Keratinocyte (primary cell): ENCODE data around the gene C2orf80. TPM values are rescaled to one million over a fixed set of nuclear protein-coding genes. Genes with fewer than 3 reads are reported as not detected.

Source experiments
- DNase-seq: peaks from one replicate; pipeline ENCODE4 v3.0.0-alpha.2; 2011; ENCODE audit warnings: low read depth, missing footprints, low spot score
- FAIRE-seq: peaks from 2 replicates; lab custom pipeline; 2011; peaks lifted over from hg19 to GRCh38; lab: Jason Lieb, UNC
- H2AFZ ChIP-seq: 2 replicates; pipeline ENCODE4 v1.6.0; 2012; ENCODE audit warnings: low read length, control low read depth, inconsistent platforms; ENCODE audit not compliant: control insufficient read depth
- H3K27ac ChIP-seq: 2 replicates; pipeline ENCODE4 v1.5.1; 2011; ENCODE audit warnings: low read length; ENCODE audit not compliant: control insufficient read depth, insufficient read depth
- H3K27me3 ChIP-seq: 3 replicates; pipeline ENCODE4 v1.6.0; 2011; ENCODE audit warnings: low read length; ENCODE audit not compliant: control insufficient read depth, insufficient read depth; ENCODE audit errors: extremely low read depth
- H3K36me3 ChIP-seq, 2 experiments: 2 replicates in 1 of 2; 3 replicates in 1 of 2; pipeline ENCODE4 v1.5.1; 2011; ENCODE audit warnings: low read length in 2 of 2, mild to moderate bottlenecking in 1 of 2; ENCODE audit not compliant: control insufficient read depth in 2 of 2, insufficient read depth in 2 of 2; ENCODE audit errors: extremely low read depth in 1 of 2
- H3K4me1 ChIP-seq: 3 replicates; pipeline ENCODE4 v1.5.1; 2011; ENCODE audit warnings: low read length; ENCODE audit not compliant: control insufficient read depth, insufficient read depth; ENCODE audit errors: extremely low read depth
- H3K4me2 ChIP-seq: 3 replicates; pipeline ENCODE4 v1.6.0; 2011; ENCODE audit warnings: low read depth, low read length; ENCODE audit not compliant: control insufficient read depth, insufficient read depth; ENCODE audit errors: extremely low read depth
- H3K4me3 ChIP-seq, 3 experiments: fragments of 200-600 bp in 1 of 3; sonication (generic) in 1 of 3; 2 replicates in 2 of 3; 3 replicates in 1 of 3; pipeline ENCODE4 v1.5.1; 2011 to 2016; ENCODE audit warnings: low read length in 3 of 3, mild to moderate bottlenecking in 3 of 3, control low read depth in 2 of 3, inconsistent platforms in 1 of 3, low read depth in 1 of 3, mixed read lengths in 1 of 3, mixed run types in 1 of 3, moderate library complexity in 1 of 3; ENCODE audit not compliant: control insufficient read depth in 2 of 3, insufficient read depth in 2 of 3; ENCODE audit errors: extremely low read depth in 1 of 3
- H3K79me2 ChIP-seq: 2 replicates; pipeline ENCODE4 v1.6.0; 2012; ENCODE audit warnings: low read length; ENCODE audit not compliant: control insufficient read depth, insufficient read depth
- H3K9ac ChIP-seq: 3 replicates; pipeline ENCODE4 v1.6.0; 2011; ENCODE audit warnings: low read length; ENCODE audit not compliant: control insufficient read depth, insufficient read depth; ENCODE audit errors: extremely low read depth
- H3K9me1 ChIP-seq: 3 replicates; pipeline ENCODE4 v1.6.0; 2011; ENCODE audit warnings: low read length; ENCODE audit not compliant: control insufficient read depth, insufficient read depth; ENCODE audit errors: extremely low read depth
- H3K9me3 ChIP-seq: 2 replicates; pipeline ENCODE4 v1.5.1; 2012; ENCODE audit warnings: low read depth, low read length; ENCODE audit not compliant: control insufficient read depth
- H4K20me1 ChIP-seq: 3 replicates; pipeline ENCODE4 v1.6.0; 2011; ENCODE audit warnings: low read length; ENCODE audit not compliant: control insufficient read depth, insufficient read depth; ENCODE audit errors: extremely low read depth
- CTCF ChIP-seq, 3 experiments: IDR thresholded peaks in 1 of 3; conservative IDR thresholded peaks in 1 of 3; optimal IDR thresholded peaks in 1 of 3; 2 replicates in 2 of 3; 3 replicates in 1 of 3; pipeline versions ENCODE3 to v1.5.1; 2011; ENCODE audit warnings: low read length in 3 of 3, mild to moderate bottlenecking in 3 of 3, moderate library complexity in 2 of 3, control low read depth in 1 of 3, inconsistent platforms in 1 of 3; ENCODE audit not compliant: insufficient read depth in 2 of 3; ENCODE audit errors: extremely low read depth in 1 of 3
- EZH2 ChIP-seq: IDR thresholded peaks from one replicate; pipeline ENCODE4 v1.6.1; 2012; ENCODE audit warnings: inconsistent platforms, mild to moderate bottlenecking, low read length, moderate library complexity
- dilution Hi-C: fragments of 300-500 bp; cut with MboI; formaldehyde crosslinking; loops from one replicate; pipeline ENCODE4 v1.7.0; 2020; ENCODE audit warnings: low sequenced_read_pairs; ENCODE audit not compliant: extremely low pct_ligation_motif_present
- polyA plus RNA-seq, 5 experiments: library from polyadenylated mRNA; depleted of rRNA in 3 of 5; stranded (reverse) in 3 of 5; stranded (forward) in 1 of 5; unstranded in 1 of 5; fragments of >200 nt; gene quantifications; 1 replicate in 1 of 5; 2 replicates in 3 of 5; 3 replicates in 1 of 5; pipeline versions ENCODE4 v1.2.1 to v1.2.3, GENCODE V29; 2011 to 2012; ENCODE audit warnings: missing spikeins in 2 of 5, low read depth in 1 of 5, low replicate concordance in 1 of 5

Gene C2orf80
- polyA plus RNA-seq, 1 donor (not counting 4 experiments of a cell fraction or from before 2014, with no cell fraction given), result not detected

GRCh38 chr2:208183526-208183925 is 6.3 kb downstream of the C2orf80 start:
- dilution Hi-C loops, result no loop called here
- H3K4me2 ChIP-seq, result peak overlapping the region; percentile 12

GRCh38 chr2:208182835-208183234 is 7.0 kb downstream of the C2orf80 start:
- no peak overlapping the region for H2AFZ ChIP-seq
- FAIRE-seq (no peak), DNase-seq (no peak)
- no peaks in the 10 kb centered on the region for H3K9me3 ChIP-seq
- H3K36me3 ChIP-seq, result no peaks in the 10 kb centered on the region
- H3K4me3 ChIP-seq, result no peak overlapping the region
- H3K27me3 ChIP-seq, result peaks cover 8% of the 10 kb centered on the region
- H3K9me1 ChIP-seq, result no peaks in the 10 kb centered on the region
- H3K79me2 ChIP-seq, result no peaks in the 10 kb centered on the region
- dilution Hi-C loops, result no loop called here
- no peaks in the 10 kb centered on the region for H3K4me1 ChIP-seq
- no peak overlapping the region for H3K9ac ChIP-seq
- H3K4me2 ChIP-seq, result no peak overlapping the region
- TF ChIP-seq CTCF (optimal IDR thresholded peaks at IDR 0.05 in 1 of 3, IDR thresholded peaks at IDR 0.05 in 1 of 3, conservative IDR thresholded peaks at IDR 0.05 in 1 of 3; ENCODE audit: extremely low read depth in 1 of 3, insufficient read depth in 2 of 3, low read length in 3 of 3) (no peak), EZH2 (no peak)
- H3K27ac ChIP-seq, result no peak overlapping the region
- H4K20me1 ChIP-seq, result no peaks in the 10 kb centered on the region

More at GRCh38 chr2:208183526-208183925, 6.3 kb downstream of the C2orf80 start:
- Histone ChIP-seq H3K9ac (no peak overlapping the region), H3K4me1 (no peaks in the 10 kb centered on the region), H4K20me1 (no peaks in the 10 kb centered on the region), H3K9me3 (no peaks in the 10 kb centered on the region), H3K79me2 (no peaks in the 10 kb centered on the region), H3K36me3 (no peaks in the 10 kb centered on the region), H2AFZ (no peak overlapping the region), H3K4me3 (no peak overlapping the region), H3K27ac (no peak overlapping the region), H3K27me3 (peaks cover 8% of the 10 kb centered on the region), H3K9me1 (no peaks in the 10 kb centered on the region)
- FAIRE-seq (no peak), DNase-seq (no peak)
- TF ChIP-seq EZH2 (no peak), CTCF (optimal IDR thresholded peaks at IDR 0.05 in 1 of 3, IDR thresholded peaks at IDR 0.05 in 1 of 3, conservative IDR thresholded peaks at IDR 0.05 in 1 of 3; ENCODE audit: extremely low read depth in 1 of 3, insufficient read depth in 2 of 3, low read length in 3 of 3) (no peak)
